Liver (tissue), 9 donors: ENCODE measurements around the gene COPB2. TPM values are rescaled to one million over a fixed set of nuclear protein-coding genes. Genes with fewer than 3 reads are reported as not detected.
"Not testable (repeated sequence)": the region's sequence is repeated elsewhere in the genome, so short reads cannot be mapped to it uniquely, and the experiment has no call there.

Experiments
- DNase-seq: peaks from one replicate; pipeline ENCODE4 v3.0.0-alpha.2; 2017; ENCODE audit warnings: low spot score
- H3K27ac ChIP-seq, 2 donors: one replicate each; pipeline ENCODE4 v1.7.0; 2013; ENCODE audit warnings: inconsistent platforms in 2 of 2, low read length in 2 of 2, control low read depth in 1 of 2, low read depth in 1 of 2, mild to moderate bottlenecking in 1 of 2
- H3K27me3 ChIP-seq, 4 donors: one replicate each; pipeline versions ENCODE4 v1.6.1 to v1.7.0; 2013; ENCODE audit warnings: low read length in 3 of 4, inconsistent platforms in 1 of 4, mild to moderate bottlenecking in 1 of 4, moderate library complexity in 1 of 4; ENCODE audit not compliant: control insufficient read depth in 4 of 4, insufficient read depth in 4 of 4
- H3K36me3 ChIP-seq, 4 donors: one replicate each; pipeline versions ENCODE4 v1.6.1 to v1.7.0; 2013; ENCODE audit warnings: low read length in 3 of 4, mild to moderate bottlenecking in 3 of 4, low read depth in 1 of 4, moderate library complexity in 1 of 4; ENCODE audit not compliant: control insufficient read depth in 4 of 4, insufficient read depth in 3 of 4
- H3K4me1 ChIP-seq, 4 donors: one replicate each; pipeline versions ENCODE4 v1.6.1 to v1.7.0; 2013; ENCODE audit warnings: low read length in 3 of 4, mild to moderate bottlenecking in 3 of 4, moderate library complexity in 1 of 4; ENCODE audit not compliant: control insufficient read depth in 4 of 4, insufficient read depth in 4 of 4
- H3K4me3 ChIP-seq, 3 donors: one replicate each; pipeline versions ENCODE4 v1.6.1 to v1.7.0; 2013; ENCODE audit warnings: low read length in 3 of 3, control low read depth in 1 of 3, low read depth in 1 of 3, mild to moderate bottlenecking in 1 of 3
- H3K9ac ChIP-seq, 2 donors: one replicate each; pipeline ENCODE4 v1.7.0; 2013; ENCODE audit warnings: low read length in 2 of 2, mild to moderate bottlenecking in 2 of 2, moderate library complexity in 2 of 2, control low read depth in 1 of 2, low read depth in 1 of 2
- H3K9me3 ChIP-seq, 4 donors: one replicate each; pipeline versions ENCODE4 v1.6.1 to v1.7.0; 2013; ENCODE audit warnings: low read length in 3 of 4; ENCODE audit not compliant: control insufficient read depth in 4 of 4
- CTCF ChIP-seq: fragments of 150-350 bp; IDR thresholded peaks from 2 replicates; pipeline ENCODE4 v1.5.1; 2017; ENCODE audit warnings: improper control_type of control experiment, low read depth, low read length; ENCODE audit not compliant: missing input control
- EGR1 ChIP-seq, 2 donors: IDR thresholded peaks; 2 replicates each; pipeline ENCODE4 v1.6.1; 2016 to 2018; ENCODE audit warnings: antibody characterized with exemption in 2 of 2, low read depth in 2 of 2
- GABPA ChIP-seq, 2 donors: IDR thresholded peaks in 1 of 2; conservative IDR thresholded peaks in 1 of 2; 2 replicates each; pipeline ENCODE4 v1.6.1; 2016; ENCODE audit warnings: antibody characterized with exemption in 2 of 2, mild to moderate bottlenecking in 1 of 2, moderate library complexity in 1 of 2
- HNF4A ChIP-seq, 2 donors: conservative IDR thresholded peaks; 2 replicates each; pipeline ENCODE4 v1.6.1; 2016; ENCODE audit warnings: antibody characterized with exemption in 2 of 2, mild to moderate bottlenecking in 2 of 2
- HNF4G ChIP-seq: IDR thresholded peaks from 2 replicates; pipeline ENCODE4 v1.6.1; 2016; ENCODE audit warnings: antibody characterized with exemption
- NR2F2 ChIP-seq: IDR thresholded peaks from 2 replicates; pipeline ENCODE4 v1.6.1; 2016; ENCODE audit warnings: antibody characterized with exemption
- RAD21 ChIP-seq, 2 donors: IDR thresholded peaks; 2 replicates each; pipeline ENCODE4 v1.6.1; 2016; ENCODE audit warnings: antibody characterized with exemption in 2 of 2, mild to moderate bottlenecking in 2 of 2
- REST ChIP-seq: IDR thresholded peaks from 2 replicates; pipeline ENCODE4 v1.6.1; 2016; ENCODE audit warnings: antibody characterized with exemption, mild to moderate bottlenecking
- RXRA ChIP-seq, 2 donors: IDR thresholded peaks; 2 replicates each; pipeline ENCODE4 v1.6.1; 2017 to 2018; ENCODE audit warnings: antibody characterized with exemption in 2 of 2, mild to moderate bottlenecking in 1 of 2
- SP1 ChIP-seq: IDR thresholded peaks from 2 replicates; pipeline ENCODE4 v1.6.1; 2018; ENCODE audit warnings: antibody characterized with exemption, mild to moderate bottlenecking
- TAF1 ChIP-seq: conservative IDR thresholded peaks from 2 replicates; pipeline ENCODE4 v1.6.1; 2016; ENCODE audit warnings: antibody characterized with exemption, mild to moderate bottlenecking
- YY1 ChIP-seq: IDR thresholded peaks from 2 replicates; pipeline ENCODE4 v1.6.1; 2016; ENCODE audit warnings: antibody characterized with exemption, mild to moderate bottlenecking
- ZBTB33 ChIP-seq: IDR thresholded peaks from 2 replicates; pipeline ENCODE4 v1.6.1; 2016; ENCODE audit warnings: antibody characterized with exemption
- WGBS: extraction: QIAGEN DNeasy Blood & Tissue Kit; methylation state at CpG from one replicate; pipeline ENCODE4 v1.1.7; 2013; 5-methylcytosine and 5-hydroxymethylcytosine counted together
- polyA plus RNA-seq, 2 donors: library from polyadenylated mRNA; stranded (reverse) in 1 of 2; unstranded in 1 of 2; fragments of 200-250 nt in 1 of 2; fragments of >200 nt in 1 of 2; fragmentation: Nextera tagmentation in 1 of 2; extraction: Ambion mirVana in 1 of 2; gene quantifications; one replicate each; pipeline versions ENCODE4 v1.2.1 to v1.2.3, GENCODE V29; 2013 to 2015
- total RNA-seq, 2 donors: library from RNA; depleted of rRNA; stranded (reverse); fragments of >200 nt; gene quantifications; one replicate each; pipeline ENCODE4 v1.2.3, GENCODE V29; 2014
- TF ChIP-seq, protein P1 (sequence below): IDR thresholded peaks from 2 replicates; pipeline ENCODE4 v1.6.1; 2016; ENCODE audit warnings: antibody characterized with exemption
- donor health status: healthy.
- donor health status: healthy.
- donor health status: healthy.
- donor health status: healthy.
- donor health status: healthy.

The COPB2 gene
- total and polyA plus RNA-seq, 4 donors: 45.4 to 145 (median 72.0) TPM

DNA sequence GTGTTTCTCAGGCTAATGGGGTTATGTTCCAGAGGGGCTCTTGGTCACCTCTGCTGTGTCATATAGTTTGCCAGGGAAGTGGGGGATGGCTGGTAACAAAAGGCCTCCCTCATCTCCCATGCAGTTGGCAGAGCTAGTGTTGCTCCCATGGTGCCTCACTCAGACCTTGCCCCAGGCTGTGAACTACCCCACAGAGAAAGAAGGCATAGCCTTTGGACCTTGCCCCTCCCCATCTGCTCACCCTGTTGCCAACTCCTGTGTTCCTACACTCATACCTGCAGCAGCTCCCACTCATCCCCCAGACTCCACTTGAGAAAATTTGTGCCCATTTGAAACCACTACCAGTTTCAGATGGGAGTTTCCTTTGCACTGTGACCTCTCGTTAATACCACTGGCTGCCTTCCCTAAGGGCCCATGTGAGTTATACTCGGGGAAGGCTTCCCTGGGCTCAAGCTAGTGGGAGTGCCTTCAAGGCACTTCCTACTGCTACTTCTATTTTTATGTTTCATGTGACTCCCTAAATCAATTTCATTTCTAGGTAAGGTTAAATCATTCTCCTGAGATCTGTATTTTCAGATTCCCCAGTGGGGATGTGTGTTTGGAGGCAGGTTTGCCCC, 25.3 kb upstream of the COPB2 start (continued):
- TF ChIP-seq CTCF: no peak
- no peak for TF ChIP-seq NR2F2
- no peak for TF ChIP-seq YY1
- peak; percentile 53 for TF ChIP-seq SP1
- TF ChIP-seq HNF4A (conservative IDR thresholded peaks at IDR 0.05): peak; percentile 75 to 85

DNA sequence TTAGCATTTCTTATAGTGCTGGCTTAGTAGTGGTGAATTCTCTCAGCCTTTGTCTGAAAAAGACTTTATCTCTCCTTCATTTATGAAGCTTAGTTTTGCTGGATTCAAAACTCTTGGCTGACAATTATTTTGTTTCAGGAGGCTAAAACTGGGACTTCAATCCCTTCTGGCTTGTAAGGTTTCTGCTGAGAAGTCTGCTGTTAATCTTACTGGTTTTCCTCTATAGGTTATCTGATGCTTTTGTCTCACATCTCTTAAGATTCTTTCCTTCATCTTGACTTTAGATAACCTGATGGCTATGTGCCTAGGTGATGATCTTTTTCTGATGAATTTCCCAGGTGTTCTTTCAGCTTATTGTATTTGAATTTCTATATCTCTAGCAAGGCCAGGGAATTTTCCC, 23.4 kb upstream of the COPB2 start:
- not testable (repeated sequence) for H3K9ac ChIP-seq, H3K4me3 ChIP-seq, H3K36me3 ChIP-seq, H3K27me3 ChIP-seq, H3K4me1 ChIP-seq, H3K27ac ChIP-seq, H3K9me3 ChIP-seq, DNase-seq

DNA sequence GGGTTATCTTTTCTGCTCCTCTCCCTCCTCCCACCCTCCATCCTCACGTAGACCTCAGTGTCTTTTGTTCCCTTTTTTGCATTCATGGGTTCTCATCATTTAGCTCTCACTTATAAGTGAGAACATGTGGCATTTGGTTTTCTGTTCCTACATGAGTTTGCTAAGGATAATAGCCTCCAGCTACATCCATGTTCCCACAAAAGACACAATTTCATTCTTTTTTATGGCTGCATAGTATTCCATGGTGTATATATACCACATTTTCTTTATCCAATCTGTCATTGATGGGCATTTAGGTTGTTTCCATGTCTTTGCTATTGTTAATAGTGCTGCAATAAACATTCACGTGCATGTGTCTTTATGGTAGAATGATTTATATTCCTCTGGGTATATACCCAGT, 11.7 kb upstream of the COPB2 start:
- H3K36me3 ChIP-seq, H3K9me3 ChIP-seq, H3K27me3 ChIP-seq, DNase-seq, H3K27ac ChIP-seq, H3K4me3 ChIP-seq, H3K4me1 ChIP-seq, H3K9ac ChIP-seq: not testable (repeated sequence)
- WGBS: 91% methylated on average over 2 of the region's 2 CpGs

GRCh38 chr3:139396707-139397106, 7.3 kb upstream of the COPB2 start:
- Histone ChIP-seq H3K4me1 (peaks cover 0 to 2% (median 0%) of the 10 kb centered on the region in 4 donors), H3K9me3 (no peaks in the 10 kb centered on the region), H3K4me3 (no peak overlapping the region), H3K9ac (no peak overlapping the region), H3K36me3 (no peaks in the 10 kb centered on the region), H3K27ac (no peak overlapping the region), H3K27me3 (no peaks in the 10 kb centered on the region)
- no peak for DNase-seq
- TF ChIP-seq GABPA (IDR thresholded peaks at IDR 0.05 in 1 of 2, conservative IDR thresholded peaks at IDR 0.05 in 1 of 2) (no peak), SP1 (no peak), TAF1 (no peak), YY1 (no peak), HNF4A (conservative IDR thresholded peaks at IDR 0.05) (no peak), EGR1 (IDR thresholded peaks at IDR 0.05; ENCODE audit: low read depth in 2 of 2) (no peak)
- 96% methylated on average over 3 of the region's 3 CpGs for WGBS

DNA sequence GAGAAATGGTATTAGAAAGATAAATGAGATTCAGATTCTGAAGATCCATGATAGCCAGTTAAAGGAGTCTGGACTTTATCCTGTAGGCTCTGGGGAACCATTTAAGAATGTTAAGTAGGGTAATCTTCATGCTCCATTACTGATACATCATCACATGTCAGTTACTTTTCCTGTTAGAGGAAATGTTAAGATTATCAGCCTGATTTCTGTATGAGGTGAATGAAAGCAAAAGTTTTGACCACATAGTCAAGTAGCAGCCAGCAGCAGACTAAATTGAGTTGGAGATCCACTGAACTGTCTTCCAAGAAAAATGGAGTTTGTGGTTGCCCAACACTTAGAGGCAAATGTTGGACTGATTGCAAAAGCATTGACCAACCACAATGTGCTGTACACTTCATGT, 4.7 kb upstream of the COPB2 start:
- no peaks in the 10 kb centered on the region for H3K36me3 ChIP-seq
- no peaks in the 10 kb centered on the region for H3K27me3 ChIP-seq
- no peak overlapping the region for H3K9ac ChIP-seq
- H3K4me1 ChIP-seq: peaks cover 0 to 9% (median 5%) of the 10 kb centered on the region in 4 donors
- no peak overlapping the region for H3K4me3 ChIP-seq
- H3K27ac ChIP-seq: no peak overlapping the region
- no peaks in the 10 kb centered on the region for H3K9me3 ChIP-seq
- DNase-seq: no peak
- TF ChIP-seq SP1 (no peak), RAD21 (IDR thresholded peaks at IDR 0.05) (no peak), RXRA (IDR thresholded peaks at IDR 0.05) (no peak), YY1 (no peak), ZBTB33 (no peak), GABPA (IDR thresholded peaks at IDR 0.05 in 1 of 2, conservative IDR thresholded peaks at IDR 0.05 in 1 of 2) (no peak), HNF4G (no peak), REST (no peak), HNF4A (conservative IDR thresholded peaks at IDR 0.05) (no peak)
- TF ChIP-seq, protein P1, sequence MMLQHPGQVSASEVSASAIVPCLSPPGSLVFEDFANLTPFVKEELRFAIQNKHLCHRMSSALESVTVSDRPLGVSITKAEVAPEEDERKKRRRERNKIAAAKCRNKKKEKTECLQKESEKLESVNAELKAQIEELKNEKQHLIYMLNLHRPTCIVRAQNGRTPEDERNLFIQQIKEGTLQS: no peak
